C4-2B (cell line): ENCODE data around the gene MTA3.

Experiments
- H3K27ac ChIP-seq: fragments of 450-650 bp; 2 replicates; pipeline ENCODE4 v1.5.1; 2017
- ZFX ChIP-seq: fragments of 450-650 bp; IDR thresholded peaks from 2 replicates; pipeline ENCODE4 v1.6.1; 2017
- TF ChIP-seq, protein P1 (sequence below): fragments of 450-650 bp; conservative IDR thresholded peaks from 2 replicates; pipeline ENCODE4 v1.5.1; 2017; ENCODE audit warnings: mild to moderate bottlenecking

The MTA3 gene

DNA sequence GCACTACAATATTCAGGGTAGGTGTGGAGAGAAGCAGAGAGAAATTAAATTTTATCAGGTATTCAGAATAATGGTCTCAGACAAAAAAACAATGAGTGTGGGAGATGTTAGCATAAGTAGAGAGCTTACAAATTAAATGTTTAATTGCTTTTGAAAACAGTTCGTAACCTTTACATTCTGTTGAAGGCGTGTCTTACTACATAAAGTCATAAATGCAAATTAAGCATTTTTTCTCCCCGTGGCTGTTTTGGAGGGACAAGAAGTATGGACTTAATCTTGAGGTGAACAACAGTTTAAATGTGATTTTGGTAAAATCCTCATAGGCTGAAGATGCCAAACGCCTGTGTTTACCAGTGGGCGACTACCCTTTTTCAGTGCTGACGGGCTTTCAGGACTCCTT is 139.7 kb downstream of the MTA3 start:
- no peak overlapping the region for H3K27ac ChIP-seq
- TF ChIP-seq, protein P1, sequence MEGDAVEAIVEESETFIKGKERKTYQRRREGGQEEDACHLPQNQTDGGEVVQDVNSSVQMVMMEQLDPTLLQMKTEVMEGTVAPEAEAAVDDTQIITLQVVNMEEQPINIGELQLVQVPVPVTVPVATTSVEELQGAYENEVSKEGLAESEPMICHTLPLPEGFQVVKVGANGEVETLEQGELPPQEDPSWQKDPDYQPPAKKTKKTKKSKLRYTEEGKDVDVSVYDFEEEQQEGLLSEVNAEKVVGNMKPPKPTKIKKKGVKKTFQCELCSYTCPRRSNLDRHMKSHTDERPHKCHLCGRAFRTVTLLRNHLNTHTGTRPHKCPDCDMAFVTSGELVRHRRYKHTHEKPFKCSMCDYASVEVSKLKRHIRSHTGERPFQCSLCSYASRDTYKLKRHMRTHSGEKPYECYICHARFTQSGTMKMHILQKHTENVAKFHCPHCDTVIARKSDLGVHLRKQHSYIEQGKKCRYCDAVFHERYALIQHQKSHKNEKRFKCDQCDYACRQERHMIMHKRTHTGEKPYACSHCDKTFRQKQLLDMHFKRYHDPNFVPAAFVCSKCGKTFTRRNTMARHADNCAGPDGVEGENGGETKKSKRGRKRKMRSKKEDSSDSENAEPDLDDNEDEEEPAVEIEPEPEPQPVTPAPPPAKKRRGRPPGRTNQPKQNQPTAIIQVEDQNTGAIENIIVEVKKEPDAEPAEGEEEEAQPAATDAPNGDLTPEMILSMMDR: no peak
- no peak for TF ChIP-seq ZFX

DNA sequence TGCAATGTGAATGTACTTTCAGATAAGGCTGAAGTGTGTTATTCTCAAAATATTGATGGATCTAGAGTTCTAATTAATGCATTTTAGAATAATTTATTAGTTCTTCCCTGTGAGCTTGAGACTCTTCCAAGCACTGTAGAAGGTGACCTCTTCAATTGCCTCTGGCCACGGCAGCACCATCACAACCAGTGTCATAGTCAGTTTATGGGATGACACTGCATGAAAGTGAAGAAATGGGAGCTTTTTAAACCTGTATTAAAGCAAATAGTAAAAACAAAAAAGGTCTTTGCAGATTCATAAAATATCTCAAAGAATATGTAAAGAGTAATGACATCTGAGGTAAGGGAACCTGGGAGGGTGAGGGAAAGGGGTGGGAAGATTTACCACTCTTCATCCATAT is 143.5 kb downstream of the MTA3 start:
- no peak for TF ChIP-seq ZFX
- TF ChIP-seq, protein P1: no peak
- no peak overlapping the region for H3K27ac ChIP-seq

DNA sequence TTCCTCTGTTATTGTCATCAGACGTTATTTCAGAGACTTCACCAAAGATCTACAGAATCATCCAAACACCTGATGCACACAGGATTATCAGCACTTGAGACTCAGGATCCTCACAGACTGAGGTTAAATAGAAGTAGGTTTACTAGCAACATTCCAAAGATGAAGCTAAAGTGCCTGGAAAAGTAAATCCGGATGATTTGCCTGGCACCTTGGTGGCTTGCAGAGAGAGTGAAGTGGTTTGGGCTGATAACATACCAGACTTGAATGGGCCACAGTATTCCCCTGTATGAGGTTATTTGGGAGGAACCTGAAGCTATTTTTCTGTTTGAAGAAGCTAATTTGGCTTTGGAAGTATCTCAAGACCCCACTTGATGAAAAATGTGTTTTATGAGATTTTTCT is 144.5 kb downstream of the MTA3 start:
- no peak overlapping the region for H3K27ac ChIP-seq
- TF ChIP-seq ZFX: no peak
- TF ChIP-seq, protein P1: no peak

DNA sequence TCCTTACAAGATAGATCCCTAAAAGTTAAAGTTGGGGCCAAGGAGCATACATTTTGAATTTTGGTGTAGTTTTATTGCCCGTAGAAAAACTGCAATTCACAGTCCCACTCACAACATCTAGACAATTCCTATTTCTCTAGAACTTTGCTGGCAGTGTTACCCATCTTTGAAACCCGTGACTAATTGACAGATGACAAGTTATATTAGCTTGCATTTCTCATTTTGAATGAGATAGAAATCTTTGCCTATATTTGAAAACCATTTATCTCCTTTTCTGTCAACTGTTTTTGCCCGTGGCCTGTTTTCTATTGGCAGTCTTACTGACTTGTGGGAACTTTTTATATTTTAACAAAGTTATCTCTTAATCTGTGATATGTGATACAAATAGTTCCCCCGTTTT is 145.5 kb downstream of the MTA3 start:
- no peak overlapping the region for H3K27ac ChIP-seq
- TF ChIP-seq, protein P1: no peak
- no peak for TF ChIP-seq ZFX

DNA sequence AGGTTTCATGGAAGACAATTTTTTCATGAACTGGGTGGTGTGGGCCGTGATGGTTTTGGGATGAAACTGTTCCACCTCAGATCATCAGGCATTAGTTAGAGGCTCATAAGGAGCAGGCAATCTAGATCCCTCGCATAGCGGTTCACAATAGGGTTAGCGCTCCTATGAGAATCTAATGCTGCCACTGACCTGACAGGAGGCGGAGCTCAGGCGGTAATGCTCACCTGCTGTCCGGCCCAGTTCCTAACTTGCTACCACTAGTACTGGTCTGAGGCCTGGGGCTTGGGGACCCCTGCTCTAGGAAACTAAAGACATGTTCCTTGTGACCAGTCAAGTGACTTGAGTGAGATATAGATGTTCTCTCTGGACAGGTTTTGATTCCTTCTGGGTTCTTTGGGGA is 146.3 kb downstream of the MTA3 start:
- no peak overlapping the region for H3K27ac ChIP-seq
- TF ChIP-seq ZFX: no peak
- TF ChIP-seq, protein P1: no peak

DNA sequence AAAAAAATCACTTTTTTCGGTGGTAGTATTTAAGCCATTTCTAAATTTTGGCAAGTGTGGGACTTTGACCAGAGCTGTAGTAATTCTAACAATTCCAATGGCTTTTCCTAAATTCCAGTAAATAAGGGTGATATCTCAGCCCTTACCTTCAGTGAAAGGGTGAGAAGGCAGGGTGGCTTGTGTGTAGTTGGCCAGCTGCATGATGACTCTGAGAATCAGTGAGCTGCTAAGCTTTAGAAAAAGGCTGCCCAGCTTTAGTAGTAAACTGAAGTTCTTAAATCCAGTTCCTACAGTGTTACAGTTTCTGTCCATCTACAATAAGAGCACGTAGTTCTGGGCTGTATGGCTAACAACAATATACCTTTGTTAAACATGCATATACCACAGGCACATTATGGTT is 153.5 kb downstream of the MTA3 start:
- H3K27ac ChIP-seq: no peak overlapping the region
- TF ChIP-seq, protein P1: no peak
- TF ChIP-seq ZFX: no peak

DNA sequence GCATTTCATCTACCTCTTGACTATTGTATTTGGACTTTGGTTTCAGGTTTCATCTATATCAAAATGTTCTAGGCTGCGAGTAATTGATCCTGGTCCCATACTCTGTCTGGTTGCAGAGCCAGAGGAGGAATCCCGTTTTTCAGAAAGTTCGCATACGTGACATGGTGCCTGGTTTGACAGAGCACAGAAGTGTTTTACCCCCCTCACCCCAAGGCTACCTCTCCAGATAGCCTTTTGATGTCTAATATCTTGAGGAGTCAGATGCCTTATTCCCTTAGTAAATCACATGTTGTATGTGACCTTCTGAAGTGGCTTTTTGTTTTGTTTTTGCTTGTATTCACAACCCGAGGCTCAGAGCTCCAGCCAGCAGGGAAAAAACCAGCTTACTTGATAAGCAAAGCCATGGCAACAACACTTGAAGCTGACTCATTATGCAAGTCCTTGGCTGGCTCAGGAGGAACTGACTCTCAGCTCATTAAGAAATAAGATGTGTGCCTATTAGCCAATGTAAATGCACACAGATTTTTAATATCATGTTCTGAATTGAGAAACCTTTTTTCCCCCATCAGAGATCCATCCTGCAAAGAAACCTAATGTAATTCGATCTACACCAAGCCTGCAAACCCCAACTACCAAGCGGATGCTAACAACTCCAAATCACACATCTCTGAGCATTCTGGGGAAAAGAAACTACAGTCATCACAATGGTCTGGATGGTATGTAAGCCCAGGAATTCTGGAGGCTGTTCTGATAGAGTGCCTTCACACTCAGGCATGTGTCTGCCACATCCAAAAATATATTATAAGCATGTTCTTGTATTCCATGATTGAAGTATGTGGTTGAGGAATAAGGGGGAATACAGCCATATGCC is 154.1 kb downstream of the MTA3 start:
- no peak for TF ChIP-seq ZFX
- TF ChIP-seq, protein P1: no peak
- no peak overlapping the region for H3K27ac ChIP-seq
